ENCODE measurements around the gene HECTD4.

Gene HECTD4

DNA sequence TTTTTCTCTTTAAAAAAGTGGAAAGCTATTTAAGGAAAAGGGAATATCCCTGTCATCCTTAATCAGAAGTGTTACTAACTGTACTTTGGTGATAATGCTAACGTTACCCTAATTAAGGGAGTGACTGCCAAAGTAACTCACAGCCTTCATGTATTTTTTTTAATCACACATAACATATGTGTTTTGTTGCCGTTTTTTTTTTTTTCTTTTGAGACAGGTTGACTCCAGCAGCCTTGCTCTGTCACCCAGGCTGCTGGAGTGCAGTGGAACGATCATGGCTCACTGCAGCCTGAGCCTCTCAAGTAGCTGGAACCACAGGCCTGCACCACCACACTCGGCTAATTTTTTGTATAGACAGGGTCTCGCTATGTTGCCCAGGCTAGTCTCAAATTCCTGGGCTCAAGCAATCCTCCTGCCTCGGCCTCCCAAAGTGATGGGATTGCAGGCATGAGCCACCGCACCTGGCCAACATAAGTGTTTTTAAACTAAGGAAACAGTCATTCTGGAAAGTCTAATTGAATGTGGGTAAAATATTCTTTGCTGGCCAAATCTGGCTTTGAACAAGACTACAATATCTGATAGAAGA is 56.5 kb downstream of the HECTD4 start:
- DNase-seq: no peak

DNA sequence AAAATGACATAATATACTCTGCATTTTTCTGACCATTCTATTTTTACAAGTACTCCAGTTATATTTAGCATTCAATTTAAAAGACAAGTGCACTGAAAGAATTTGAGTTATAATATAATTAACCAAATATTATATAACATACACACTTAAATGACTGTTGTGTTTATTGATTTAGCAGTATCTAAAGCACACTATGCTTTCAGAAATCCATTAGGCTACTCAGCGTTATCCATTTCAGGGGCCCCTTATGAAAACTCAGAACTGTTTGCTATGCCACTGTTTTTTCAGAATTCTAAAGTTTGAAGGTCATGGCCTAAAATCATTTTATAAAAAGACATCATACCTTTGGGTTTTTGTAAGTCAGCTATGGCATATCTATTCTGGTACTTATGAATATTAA is 57.1 kb downstream of the HECTD4 start:
- DNase-seq: no peak

DNA sequence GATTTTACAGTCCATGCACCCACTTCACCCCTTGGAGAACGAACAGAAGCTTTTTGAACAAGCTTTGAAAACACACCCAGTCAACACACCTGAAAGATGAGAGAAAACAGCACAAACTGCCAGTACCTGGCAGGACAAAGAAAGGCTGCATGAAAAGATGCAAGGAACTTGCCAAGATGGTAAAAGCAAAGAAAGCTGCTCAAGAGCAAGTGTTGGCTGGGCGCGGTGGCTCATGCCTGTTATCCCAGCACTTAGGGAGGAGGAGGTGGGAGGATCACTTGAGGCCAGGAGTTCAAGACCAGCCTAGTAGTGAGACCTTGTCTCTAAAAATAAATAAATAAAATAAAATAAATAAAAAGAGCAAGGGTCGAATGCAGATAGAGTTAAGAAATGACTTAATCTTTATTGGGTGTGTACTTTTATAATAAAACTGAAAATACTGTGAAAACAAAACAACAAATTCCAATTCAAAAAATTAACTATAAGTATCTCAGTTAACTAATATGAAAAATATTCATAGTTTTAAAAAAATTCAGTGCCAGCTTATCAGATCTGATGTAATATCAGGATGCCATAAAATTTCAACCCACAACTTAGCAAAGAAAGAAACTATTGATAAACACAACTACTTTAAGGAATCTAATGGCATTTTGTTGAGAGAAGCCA is 59.2 kb downstream of the HECTD4 start:
- no peak for DNase-seq

DNA sequence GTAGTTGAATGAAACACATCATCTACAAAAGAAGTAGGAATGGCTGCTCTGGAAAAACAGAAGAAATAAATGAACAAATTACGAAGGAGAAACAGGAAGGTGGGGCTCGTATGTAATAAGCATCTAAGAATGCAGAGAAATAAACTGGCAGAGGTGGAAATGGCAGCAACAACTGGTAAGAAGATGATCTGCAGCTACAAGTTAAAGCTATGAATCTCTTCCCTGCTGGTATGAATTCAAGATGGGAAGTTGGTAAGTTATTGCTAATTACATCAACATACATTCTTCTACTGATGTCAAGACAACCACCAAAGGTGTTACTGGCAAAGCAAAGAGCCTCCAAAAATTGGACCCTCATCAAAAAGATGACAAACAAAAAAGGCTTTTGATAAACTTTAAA is 59.8 kb downstream of the HECTD4 start:
- no peak for DNase-seq

DNA sequence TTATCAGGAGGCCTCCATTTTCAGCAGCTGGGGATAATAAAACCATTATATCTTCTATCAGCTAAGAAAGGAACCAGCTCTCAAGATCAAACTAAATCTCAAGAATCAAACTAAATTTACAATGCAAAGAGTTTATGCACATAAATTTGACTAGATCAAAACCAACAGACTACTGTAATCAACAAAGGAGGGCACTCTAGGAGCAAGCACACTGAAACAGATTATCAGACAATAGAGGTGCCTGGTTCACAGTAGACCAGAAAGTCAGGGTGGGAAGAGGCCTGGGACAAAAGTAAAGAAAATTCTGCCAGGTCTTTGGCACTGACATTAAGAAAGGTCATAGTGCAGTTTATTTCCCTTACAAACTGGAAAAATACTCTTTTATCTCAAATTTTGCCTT is 61.0 kb downstream of the HECTD4 start:
- no peak for DNase-seq

DNA sequence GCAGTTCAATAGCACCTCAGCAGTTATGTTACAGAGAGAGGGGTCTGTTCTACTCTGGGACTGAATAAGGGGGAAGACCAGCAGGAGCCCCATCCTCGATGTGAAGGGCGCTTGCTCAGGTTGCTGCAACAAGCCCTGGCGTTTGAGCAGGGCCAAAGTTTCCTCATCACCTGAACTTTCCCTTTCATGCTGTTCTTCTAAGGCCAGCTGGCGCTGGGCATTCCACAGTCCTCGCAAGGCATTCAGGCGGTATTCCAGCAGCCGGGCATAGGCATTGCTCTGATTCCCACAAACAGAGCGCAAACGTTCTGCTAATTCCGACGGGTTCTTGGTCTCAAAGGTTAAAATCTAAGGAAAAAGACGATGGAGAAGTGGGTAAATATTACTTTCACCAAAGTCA is 62.8 kb downstream of the HECTD4 start:
- no peak for DNase-seq

DNA sequence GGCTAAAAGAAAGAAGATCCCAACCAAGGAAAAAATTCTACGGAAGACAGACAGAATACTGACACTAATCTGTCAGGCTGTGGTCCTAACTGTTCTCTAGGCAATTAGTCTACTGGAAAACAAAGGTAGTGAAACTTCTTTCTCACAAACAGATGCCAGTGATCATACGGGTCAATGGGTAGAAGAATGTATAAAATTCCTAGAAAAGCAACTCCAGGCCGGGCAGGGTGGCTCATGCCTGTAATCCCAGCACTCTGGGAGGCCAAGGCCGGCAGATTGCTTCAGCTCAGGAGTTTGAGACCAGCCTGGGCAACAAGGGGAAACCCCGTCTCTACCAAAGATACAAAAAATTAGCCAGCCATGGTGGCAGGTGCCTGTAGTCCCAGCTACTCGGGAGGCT is 64.8 kb downstream of the HECTD4 start:
- DNase-seq: no peak

DNA sequence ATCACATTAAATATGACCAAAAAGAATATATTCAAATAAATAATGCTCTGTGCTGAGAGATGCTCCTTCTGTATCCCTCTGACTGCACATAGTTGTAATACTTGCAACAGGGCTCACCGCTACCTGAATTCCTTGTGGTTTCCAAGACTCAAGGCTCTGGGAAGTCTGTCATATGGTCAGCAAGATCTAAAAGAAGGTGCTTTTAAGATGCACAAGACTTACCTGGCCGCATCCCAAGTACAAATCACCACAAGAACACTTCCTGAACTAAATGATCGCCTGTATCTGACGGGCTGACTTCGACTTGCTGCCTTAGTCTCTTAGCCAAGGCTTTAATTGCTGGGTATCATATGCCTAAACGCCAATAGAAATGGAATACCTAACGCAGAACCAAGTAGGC is 67.2 kb downstream of the HECTD4 start:
- DNase-seq: no peak

DNA sequence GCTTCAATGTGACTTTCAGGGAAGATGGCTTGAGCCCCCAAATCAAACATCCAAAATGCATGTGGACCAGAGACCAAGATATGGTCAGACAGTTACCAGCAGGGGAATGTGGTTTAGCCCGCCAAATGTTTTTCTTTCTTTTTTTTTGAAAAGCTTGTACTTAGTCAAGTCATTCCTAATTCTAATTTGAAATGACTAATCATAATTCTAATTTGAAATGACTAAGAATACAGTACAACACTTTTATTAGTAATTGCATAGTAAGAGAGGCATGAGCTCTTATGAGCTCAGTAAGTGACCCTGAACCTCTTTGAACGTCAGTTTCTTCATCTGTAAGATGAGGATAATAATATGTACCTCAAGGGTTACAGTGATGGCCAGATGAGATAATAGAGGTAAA is 72.4 kb downstream of the HECTD4 start:
- no peak for DNase-seq

DNA sequence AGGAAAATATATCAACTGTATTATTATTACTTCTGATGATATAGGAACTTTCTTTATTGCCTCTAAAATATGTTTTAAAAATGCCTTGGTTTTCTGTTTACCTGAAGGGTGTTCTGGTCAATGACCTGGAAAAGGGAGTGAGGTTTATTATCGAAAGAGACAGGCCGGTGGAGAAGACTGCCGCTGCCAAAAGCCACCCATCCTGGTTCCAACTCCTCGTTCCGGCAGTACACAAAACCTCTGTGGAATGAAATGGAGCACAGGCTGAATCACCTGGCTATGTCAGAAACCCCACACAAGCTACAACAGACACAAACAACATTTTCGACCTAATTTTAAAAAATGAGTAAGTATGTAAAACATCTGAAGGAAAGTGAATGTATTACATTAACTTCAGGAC is 73.6 kb downstream of the HECTD4 start:
- DNase-seq: no peak

DNA sequence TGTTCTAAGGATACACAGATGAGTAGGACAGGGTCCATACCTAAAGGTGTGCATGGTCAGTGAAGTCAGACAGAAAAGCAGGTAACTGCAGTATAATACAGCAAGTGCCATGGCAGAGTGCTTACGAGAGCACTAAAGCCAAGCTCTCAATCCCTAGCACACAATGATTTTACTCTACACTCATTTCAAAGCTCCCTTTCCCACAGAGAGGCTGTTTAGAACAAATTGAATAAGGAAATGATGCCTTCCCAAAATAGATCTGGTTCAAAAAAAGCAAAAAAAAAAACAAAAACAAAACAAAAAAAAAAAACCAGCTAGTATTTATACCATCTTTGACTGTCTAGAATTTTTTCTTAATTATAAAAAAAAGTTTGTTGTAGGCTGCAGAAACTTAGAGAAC is 74.1 kb downstream of the HECTD4 start:
- DNase-seq: no peak

DNA sequence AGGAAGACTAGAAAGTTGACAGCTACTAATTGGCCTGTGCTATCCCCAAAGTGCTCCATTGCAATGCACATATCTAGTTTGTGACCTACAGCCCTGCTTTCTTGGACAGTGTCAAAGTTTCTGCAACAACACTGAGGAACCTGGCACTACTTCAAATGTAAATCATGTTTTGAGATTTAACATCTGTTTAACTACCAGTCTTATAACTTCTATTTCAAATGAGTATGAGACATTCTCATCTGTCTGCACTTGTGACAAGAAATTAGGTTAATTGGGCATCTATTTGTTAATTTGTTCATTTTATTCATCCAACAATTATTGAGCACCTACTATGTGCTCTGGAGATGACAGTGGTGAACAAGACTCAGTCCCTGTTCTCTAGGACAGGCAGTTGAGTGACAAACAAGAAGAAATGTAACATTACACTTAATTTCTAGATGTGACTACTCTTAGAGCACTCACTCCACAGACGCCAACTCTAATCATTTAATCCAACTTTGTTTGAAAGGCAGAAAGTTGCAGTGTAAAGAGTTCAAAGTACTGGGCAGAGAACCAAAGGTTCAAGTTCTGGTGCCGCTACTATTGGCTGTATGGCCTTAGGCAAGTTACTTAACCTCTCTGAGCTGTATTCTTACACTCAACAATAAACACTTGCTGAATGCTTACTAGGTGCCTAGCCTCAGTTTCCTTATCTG is 74.8 kb downstream of the HECTD4 start:
- no peak for DNase-seq

DNA sequence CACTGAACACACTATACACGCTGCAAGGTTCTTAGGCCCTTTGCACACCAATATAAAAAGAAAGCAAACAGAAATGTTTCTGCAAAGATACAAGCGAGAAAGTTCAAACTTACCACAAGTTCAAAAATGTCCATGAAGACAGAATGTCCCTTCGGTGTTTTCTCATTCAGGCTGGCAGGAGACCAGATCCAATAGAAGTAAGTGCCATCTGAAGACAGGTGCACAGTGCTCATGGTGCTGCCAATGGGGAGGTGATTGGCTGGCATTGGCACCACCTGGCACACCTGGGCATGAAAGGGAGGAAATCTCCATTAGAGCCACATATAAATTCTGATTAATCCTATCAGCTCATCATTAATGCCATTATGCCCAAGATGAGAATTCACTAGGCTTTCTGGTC is 76.3 kb downstream of the HECTD4 start:
- DNase-seq: no peak

DNA sequence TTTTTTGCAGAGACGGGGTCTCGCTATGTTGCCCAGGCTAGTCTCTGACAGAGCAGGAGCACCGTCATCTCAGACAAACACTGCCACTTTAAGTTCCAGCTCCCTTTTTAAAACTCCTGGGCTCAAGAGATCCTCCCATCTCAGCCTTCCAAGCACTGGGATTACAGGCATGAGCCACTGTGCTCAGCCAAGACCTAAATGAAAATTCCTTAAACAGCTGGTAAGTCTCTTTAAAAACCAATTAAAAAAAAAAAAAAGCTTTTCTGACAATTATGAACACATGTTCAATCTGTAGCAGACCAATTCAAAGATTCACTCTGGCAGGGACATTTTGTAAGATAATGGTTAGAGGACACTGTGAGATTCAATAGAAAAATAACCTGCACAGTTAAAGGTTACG is 77.8 kb downstream of the HECTD4 start:
- DNase-seq: no peak

DNA sequence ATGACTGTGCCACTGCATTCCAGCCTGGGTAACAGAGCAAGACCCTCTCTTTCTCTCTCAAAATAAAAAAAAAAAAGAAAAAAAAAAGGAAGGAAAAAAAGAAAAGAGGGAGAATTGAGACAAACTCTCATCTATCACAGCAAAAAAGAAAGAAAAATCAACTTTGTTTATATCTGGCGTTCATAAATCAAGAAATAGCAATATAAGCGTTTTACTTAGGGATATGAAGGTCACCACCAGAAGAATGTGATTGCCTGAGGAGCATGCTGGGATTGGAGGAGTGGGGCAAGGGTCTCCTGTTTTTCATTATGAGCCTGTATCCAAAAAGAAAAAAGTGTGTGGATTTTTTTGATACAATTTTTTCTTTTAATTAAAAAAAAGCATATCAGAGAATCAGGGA is 78.4 kb downstream of the HECTD4 start:
- no peak for DNase-seq

DNA sequence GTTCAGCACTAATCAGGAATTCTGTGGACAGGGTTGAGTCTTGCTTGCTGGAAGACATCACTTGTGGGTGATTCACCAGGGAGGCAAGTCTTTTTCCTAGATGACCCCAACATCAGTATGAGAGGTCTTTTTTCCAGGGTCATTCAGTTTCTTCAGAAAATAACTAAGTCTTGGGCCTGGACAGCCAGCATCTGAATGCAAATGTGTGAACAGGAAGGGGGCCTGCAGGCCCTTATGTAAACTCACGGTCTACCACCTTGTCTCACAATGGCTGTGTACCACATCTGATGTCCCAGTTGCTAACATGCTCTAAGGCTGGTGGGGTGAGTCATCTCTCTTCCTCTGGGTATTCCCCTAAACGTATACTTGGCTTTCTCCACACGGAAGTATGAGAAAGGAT is 79.2 kb downstream of the HECTD4 start:
- DNase-seq: no peak

DNA sequence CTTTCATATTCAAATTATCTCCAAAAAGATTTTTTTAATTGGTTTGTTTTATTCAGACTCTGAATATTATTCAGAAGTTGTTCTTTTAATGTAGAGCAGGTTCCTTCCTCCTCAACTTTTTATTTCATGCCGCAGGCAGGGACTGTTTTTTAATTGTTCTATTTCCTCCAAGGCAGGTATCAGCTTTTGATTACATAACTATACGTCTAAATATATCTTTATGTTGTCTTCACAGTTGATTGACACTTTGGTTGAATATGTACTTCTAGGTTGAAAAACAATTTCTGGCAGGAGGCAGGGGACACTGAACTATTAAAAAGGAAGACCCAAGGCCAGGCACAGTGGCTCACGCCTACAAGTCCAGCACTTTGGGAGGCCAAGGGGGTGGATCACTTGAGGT is 82.5 kb downstream of the HECTD4 start:
- no peak for DNase-seq

DNA sequence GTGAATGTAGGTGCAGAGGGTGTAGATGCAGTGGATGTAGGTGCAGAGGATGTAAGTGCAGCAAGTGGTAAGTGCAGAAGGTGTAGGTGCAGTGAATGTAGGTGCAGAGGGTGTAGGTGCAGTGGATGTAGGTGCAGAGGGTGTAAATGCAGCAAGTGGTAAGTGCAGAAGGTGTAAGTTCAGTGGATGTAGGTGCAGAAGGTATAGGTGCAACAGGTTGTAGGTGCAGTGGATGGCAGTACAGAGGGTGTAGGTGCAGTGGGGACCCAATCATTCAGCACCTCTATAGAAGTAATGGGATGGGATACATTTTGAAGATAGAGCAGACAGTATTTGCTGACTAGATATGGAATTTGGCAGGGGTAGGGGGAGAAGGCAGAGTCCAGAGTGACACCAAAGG is 85.0 kb downstream of the HECTD4 start:
- DNase-seq: no peak

DNA sequence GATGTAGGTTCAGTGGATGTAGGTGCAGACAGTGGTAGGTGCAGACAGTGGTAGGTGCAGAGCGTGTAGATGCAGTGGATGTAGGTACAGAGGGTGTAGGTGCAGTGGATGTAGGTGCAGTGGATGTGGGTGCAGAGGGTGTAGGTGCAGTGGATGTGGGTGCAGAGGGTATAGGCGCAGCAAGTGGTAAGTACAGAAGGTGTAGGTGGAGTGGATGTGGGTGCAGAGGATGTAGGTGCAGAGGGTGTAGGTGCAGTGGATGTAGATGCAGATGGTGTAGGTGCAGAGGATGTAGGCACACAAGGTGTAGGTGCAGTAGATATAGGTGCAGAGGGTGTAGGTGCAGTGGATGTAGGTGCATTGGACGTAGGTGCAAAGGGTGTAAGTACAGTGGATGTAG is 86.0 kb downstream of the HECTD4 start:
- no peak for DNase-seq

DNA sequence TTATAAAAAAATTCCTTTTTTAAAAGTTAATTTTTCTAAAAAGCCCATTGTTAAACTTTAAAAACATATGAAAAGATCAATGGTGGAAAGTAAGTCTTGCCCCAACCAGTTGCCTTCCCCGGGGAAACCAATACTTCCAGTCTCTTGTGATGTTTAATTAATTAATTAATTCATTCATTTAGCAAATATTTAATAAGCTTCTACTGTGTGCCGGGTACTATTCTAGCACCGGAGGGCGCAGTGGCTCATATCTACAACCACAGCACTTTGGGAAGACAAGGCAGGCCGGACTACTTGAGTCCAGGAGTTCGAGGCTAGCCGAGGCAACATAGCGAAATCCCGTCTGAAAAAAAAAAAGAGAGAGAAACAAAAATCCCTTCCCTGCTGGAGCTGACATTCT is 87.4 kb downstream of the HECTD4 start:
- no peak for DNase-seq

DNA sequence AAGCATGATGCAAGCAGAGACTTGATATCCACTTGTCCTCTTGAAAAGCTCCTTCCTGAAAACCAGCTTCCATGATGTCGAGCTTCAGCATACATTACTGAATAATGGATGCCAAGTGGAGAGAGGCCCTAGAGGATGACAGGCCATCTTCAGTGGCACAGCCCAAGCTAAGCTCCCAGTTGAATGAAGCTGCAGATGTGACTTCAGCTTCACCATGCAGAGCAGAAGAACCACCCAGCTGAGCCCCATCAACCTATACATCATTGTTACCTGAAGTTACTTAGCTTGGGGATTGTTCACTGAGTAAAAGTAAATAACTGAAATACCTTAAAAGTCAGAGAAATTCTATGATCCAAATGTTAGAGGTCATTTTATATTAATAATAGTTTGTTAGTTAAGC is 93.6 kb downstream of the HECTD4 start:
- no peak for DNase-seq

DNA sequence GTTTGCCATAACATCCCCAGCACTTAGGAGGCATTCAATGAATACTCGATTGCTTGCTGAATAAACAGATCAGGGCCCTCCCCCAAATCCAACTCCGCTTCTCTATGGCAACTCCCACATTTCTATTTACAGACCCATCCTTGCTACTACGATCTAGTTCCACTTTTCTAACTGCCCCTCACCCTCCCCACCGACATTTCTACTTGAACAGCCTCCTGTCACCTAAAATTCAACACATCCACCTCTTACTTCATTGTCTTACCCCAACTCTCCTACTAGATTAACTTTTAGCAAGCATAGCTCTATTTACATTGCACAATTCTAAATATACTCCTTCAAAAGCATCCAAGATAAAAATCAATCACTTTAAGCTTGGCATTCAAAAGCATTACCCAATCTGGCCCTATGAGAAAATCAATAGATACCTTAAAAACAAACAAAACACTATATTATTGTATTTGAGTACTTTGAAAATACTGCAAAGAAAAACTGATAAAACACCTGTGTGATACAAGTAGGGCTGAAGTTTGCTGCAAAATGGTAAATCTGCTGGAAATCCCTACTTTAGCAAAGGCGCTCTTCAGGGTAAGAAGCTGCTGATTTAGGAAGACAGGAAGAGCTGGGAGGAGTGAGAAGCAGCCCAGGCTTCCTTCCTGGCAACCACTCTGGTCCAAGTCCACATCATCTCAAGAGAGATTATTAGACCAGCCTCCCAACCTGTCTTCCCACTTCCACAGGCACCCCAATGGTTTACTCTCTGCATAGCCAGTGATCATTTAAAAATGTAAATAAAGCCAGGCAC is 96.4 kb downstream of the HECTD4 start:
- DNase-seq: no peak

All from anterior cingulate cortex (tissue), 58 donors.